Mucosa of rectum (tissue), 2 donors: ENCODE measurements around the gene SRCAP.

Source experiments
- H3K27ac ChIP-seq, 2 donors: one replicate each; pipeline ENCODE4 v1.7.0; 2013; ENCODE audit warnings: inconsistent platforms in 2 of 2, low read depth in 2 of 2, low read length in 2 of 2
- H3K27me3 ChIP-seq, 2 donors: one replicate each; pipeline ENCODE4 v1.7.0; 2013; ENCODE audit warnings: low read length in 2 of 2; ENCODE audit not compliant: control insufficient read depth in 2 of 2, insufficient read depth in 2 of 2
- H3K36me3 ChIP-seq, 2 donors: one replicate each; pipeline ENCODE4 v1.7.0; 2013; ENCODE audit warnings: low read length in 2 of 2; ENCODE audit not compliant: control insufficient read depth in 2 of 2, insufficient read depth in 2 of 2
- H3K4me1 ChIP-seq, 2 donors: one replicate each; pipeline ENCODE4 v1.7.0; 2013; ENCODE audit warnings: low read length in 2 of 2, mild to moderate bottlenecking in 1 of 2; ENCODE audit not compliant: control insufficient read depth in 2 of 2, insufficient read depth in 2 of 2
- H3K4me3 ChIP-seq, 2 donors: one replicate each; pipeline ENCODE4 v1.7.0; 2013; ENCODE audit warnings: low read length in 2 of 2
- H3K9ac ChIP-seq, 2 donors: one replicate each; pipeline ENCODE4 v1.7.0; 2013; ENCODE audit warnings: low read length in 2 of 2, low read depth in 1 of 2, mild to moderate bottlenecking in 1 of 2
- H3K9me3 ChIP-seq, 2 donors: one replicate each; pipeline ENCODE4 v1.7.0; 2013; ENCODE audit warnings: low read length in 2 of 2; ENCODE audit not compliant: control insufficient read depth in 2 of 2
- donor health status: healthy.
- donor health status: Normal muscosa, but diverticular disease.

The SRCAP gene

DNA sequence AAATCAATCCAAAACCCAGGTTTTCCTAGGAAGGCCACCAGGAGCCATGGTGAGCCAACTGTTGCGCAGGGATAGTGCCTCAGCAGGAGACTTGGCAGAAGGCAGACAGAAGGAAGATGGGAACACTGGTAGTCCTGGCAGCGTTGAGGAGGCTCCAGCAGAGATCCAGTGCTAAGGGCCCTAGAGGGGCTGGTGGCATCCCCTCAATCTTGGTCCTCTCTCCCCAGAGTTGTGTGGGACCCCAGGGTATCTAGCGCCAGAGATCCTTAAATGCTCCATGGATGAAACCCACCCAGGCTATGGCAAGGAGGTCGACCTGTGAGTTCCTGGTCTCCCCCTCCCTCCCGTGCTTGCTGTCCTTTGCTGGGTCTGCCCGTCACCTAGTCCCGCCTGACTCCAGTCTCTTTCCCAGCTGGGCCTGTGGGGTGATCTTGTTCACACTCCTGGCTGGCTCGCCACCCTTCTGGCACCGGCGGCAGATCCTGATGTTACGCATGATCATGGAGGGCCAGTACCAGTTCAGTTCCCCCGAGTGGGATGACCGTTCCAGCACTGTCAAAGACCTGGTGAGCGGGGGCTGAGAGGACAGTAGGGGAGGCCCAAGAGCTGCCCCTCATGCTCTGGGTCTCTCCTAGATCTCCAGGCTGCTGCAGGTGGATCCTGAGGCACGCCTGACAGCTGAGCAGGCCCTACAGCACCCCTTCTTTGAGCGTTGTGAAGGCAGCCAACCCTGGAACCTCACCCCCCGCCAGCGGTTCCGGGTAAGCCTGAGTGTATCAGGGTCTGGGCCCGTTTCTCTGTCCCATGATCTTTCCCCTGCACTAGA is 57.2 kb downstream of the SRCAP start:
- no peaks in the 10 kb centered on the region for H3K27me3 ChIP-seq
- H3K9ac ChIP-seq, result no peak overlapping the region
- H3K4me3 ChIP-seq, result no peak overlapping the region
- no peaks in the 10 kb centered on the region for H3K9me3 ChIP-seq
- no peak overlapping the region for H3K27ac ChIP-seq
- peaks cover 34 to 44% of the 10 kb centered on the region in 2 donors for H3K36me3 ChIP-seq
- H3K4me1 ChIP-seq, result peaks cover 6 to 9% of the 10 kb centered on the region in 2 donors

- no peak overlapping the region for H3K27ac ChIP-seq
- H3K4me3 ChIP-seq, result no peak overlapping the region
- H3K27me3 ChIP-seq, result no peaks in the 10 kb centered on the region
- H3K9me3 ChIP-seq, result no peaks in the 10 kb centered on the region
- peaks cover 11 to 13% of the 10 kb centered on the region in 2 donors for H3K4me1 ChIP-seq
- H3K36me3 ChIP-seq, result peaks cover 29 to 39% of the 10 kb centered on the region in 2 donors
- H3K9ac ChIP-seq, result no peak overlapping the region
These were observed 57.8 kb downstream of the SRCAP start for GRCh38 chr16:30756781-30757100.

DNA sequence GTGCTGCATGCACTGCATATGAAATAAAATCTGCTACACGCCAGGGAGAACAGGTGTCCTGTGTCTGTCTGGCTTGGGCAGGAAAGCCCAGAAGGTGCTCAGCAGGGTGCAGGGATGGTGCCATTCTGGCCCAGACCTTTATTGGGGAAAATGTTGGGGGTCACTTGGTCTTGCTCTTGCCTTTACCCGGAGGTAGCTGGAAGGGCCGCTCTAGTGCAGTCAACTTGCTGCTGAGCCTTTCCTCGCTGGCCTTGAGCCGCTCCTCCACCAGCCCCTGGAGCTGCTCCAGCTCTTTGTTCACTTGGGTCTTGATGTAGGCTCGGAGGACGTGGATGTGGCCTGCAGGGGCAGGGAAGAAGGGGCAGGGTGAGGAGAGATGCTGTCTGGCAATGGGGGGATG is 58.3 kb downstream of the SRCAP start:
- H3K27me3 ChIP-seq, result no peaks in the 10 kb centered on the region
- H3K4me1 ChIP-seq, result peaks cover 13% of the 10 kb centered on the region in 2 donors
- H3K27ac ChIP-seq, result no peak overlapping the region
- H3K9me3 ChIP-seq, result no peaks in the 10 kb centered on the region
- no peak overlapping the region for H3K9ac ChIP-seq
- H3K4me3 ChIP-seq, result no peak overlapping the region
- peaks cover 29 to 37% of the 10 kb centered on the region in 2 donors for H3K36me3 ChIP-seq

GRCh38 chr16:30758988-30759491 is 60.1 kb downstream of the SRCAP start:
- H3K4me1 ChIP-seq, result peaks cover 24 to 26% of the 10 kb centered on the region in 2 donors
- H3K36me3 ChIP-seq, result peaks cover 24 to 30% of the 10 kb centered on the region in 2 donors
- H3K9me3 ChIP-seq, result no peaks in the 10 kb centered on the region
- no peaks in the 10 kb centered on the region for H3K27me3 ChIP-seq
- H3K9ac ChIP-seq, result no peak overlapping the region
- H3K27ac ChIP-seq, result peak overlapping the region; percentile 34 to 42
- H3K4me3 ChIP-seq, result no peak overlapping the region

DNA sequence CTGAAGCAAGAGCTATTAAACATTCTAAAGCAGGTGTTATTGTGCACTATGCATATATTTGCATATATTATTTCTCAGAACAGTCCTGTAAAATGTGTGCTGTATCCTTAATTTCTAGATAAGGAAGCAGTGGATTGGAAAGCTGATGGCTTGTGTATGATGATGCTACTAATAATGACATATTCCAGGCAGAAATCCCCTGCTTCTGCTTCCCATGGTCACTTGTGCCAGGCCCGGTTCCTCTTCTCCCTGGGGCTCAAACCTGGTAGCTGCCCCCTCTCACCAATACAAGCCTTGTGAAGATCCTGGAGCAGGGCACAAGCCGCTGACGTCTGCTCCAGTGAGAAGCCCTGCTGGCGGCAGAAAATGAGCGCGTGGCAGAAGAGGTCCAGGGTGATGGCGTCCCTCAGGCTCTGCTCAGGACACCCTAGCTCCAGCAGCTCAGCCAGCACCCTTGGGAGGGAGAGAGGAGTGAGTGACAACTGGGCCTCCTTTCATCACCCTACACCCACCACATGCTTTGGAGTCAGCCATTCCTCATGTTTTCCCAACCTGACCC is 61.1 kb downstream of the SRCAP start:
- H3K4me1 ChIP-seq, result peaks cover 24 to 26% of the 10 kb centered on the region in 2 donors
- no peak overlapping the region for H3K4me3 ChIP-seq
- H3K36me3 ChIP-seq, result peaks cover 34 to 35% of the 10 kb centered on the region in 2 donors
- no peak overlapping the region for H3K27ac ChIP-seq
- H3K9me3 ChIP-seq, result no peaks in the 10 kb centered on the region
- H3K9ac ChIP-seq, result no peak overlapping the region
- H3K27me3 ChIP-seq, result no peaks in the 10 kb centered on the region

- Histone ChIP-seq H3K9ac (peak overlapping the region in 1 of 2 donors; percentile 63), H3K27ac (no peak overlapping the region)
These were observed 61.8 kb downstream of the SRCAP start for GRCh38 chr16:30760577-30761426.

DNA sequence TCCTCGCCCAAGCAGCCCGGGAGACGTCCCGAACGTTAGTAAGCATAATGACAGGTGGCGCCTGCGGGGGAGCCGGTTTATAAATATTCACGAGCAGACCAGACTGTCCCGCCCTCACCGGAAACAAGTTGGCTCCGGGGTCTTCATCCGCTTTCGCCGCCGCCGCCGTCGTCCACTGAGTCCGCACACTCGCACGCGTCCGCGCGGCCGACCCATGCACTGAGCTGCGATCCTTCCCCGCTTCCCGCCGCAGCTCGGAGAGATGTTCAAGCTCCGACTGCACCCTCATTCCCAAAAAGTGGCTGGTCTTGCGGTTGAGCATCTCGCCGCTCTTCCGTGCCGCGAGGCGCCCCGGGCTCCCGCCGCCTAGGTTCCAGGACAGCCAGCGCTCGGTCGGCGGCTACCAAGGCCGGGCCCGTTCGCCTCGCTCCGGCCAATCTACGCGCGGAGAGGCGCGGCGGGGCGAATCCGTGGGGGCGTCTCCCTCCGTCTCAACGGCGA is 62.5 kb downstream of the SRCAP start:
- no peaks in the 10 kb centered on the region for H3K9me3 ChIP-seq
- peak overlapping the region; percentile 29 to 58 for H3K27ac ChIP-seq
- H3K36me3 ChIP-seq, result peaks cover 40 to 41% of the 10 kb centered on the region in 2 donors
- peak overlapping the region; percentile 60 to 63 for H3K9ac ChIP-seq
- H3K4me1 ChIP-seq, result peaks cover 24 to 26% of the 10 kb centered on the region in 2 donors
- H3K4me3 ChIP-seq, result peak overlapping the region; percentile 84 to 99
- no peaks in the 10 kb centered on the region for H3K27me3 ChIP-seq

More at GRCh38 chr16:30760577-30761426, 61.8 kb downstream of the SRCAP start:
- peaks cover 40% of the 10 kb centered on the region in 2 donors for H3K36me3 ChIP-seq
- peak overlapping the region; percentile 84 to 99 for H3K4me3 ChIP-seq
- H3K9me3 ChIP-seq, result no peaks in the 10 kb centered on the region
- H3K4me1 ChIP-seq, result peaks cover 24 to 26% of the 10 kb centered on the region in 2 donors
- no peaks in the 10 kb centered on the region for H3K27me3 ChIP-seq

DNA sequence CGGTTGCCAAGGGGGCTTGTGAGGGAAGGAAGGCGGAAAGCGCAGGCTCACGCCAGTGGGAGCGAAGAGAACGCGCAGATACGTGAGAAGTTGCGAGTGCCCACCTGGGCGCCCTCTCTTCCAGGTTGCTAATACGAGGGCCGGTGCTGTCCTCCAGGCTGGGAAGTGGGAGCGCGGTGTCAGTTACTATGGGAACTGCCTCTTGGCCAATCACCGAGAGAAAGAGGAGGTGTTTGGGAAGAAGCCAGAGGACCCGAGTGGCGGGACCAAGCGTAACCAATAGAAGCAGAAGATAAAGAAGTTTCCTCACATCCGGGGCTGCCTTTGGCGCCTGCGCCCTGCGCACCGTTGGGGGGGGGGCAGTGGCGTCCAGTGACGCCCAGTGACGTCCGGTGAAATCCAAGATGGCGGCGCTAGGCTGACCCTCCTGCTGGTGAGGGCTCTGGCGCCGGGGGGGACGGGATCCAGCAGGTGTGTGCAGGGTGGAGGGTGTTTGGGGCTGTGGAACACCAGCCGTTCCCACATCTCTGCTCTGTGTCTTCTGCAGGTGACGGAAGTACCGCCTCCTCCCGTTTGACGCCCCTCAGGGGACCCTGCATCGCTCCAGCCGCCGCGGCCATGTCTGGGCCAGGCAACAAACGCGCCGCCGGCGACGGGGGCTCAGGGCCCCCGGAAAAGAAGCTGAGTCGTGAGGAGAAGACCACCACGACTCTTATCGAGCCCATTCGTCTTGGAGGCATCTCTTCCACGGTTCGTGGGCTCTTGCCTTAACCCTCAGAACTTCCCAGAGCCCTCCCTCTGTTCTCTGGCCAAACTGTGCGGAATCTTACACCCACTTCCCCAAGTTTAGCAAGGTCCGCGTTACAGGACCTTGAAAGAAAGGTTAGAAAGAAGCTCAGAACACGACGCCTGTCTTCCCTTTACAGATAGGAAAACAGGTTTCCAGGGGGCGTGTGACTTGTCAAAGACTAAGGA is 63.2 kb downstream of the SRCAP start, which contains the start of the genes CFAP119 and RNF40:
CFAP119 (minus strand) TSS at position 135 of the 975 bp plus-strand sequence. CDS start 314 bp downstream, outside the sequence.
RNF40 (plus strand) TSS at position 395 of the 975 bp plus-strand sequence; CDS start at position 619, 224 bp downstream.
- Histone ChIP-seq H3K27me3 (no peaks in the 10 kb centered on the region), H3K27ac (peak within 1 kb of the TSS; percentile 68 to 82), H3K36me3 (peaks cover 40 to 41% of the 10 kb centered on the region in 2 donors), H3K4me3 (peak within 1 kb of the TSS; percentile 84 to 99), H3K9ac (peak within 1 kb of the TSS; percentile 79 to 97), H3K4me1 (peaks cover 24 to 26% of the 10 kb centered on the region in 2 donors), H3K9me3 (no peaks in the 10 kb centered on the region)
